NT2/D1 (cell line): ENCODE data around the gene UBE3C.

Source experiments
- SUZ12 ChIP-seq: IDR thresholded peaks from 2 replicates; pipeline ENCODE4 v1.6.1; 2011; ENCODE audit not compliant: insufficient read length, insufficient read depth; ENCODE audit errors: extremely low read depth
- YY1 ChIP-seq: IDR thresholded peaks from 2 replicates; pipeline ENCODE4 v1.6.1; 2011; ENCODE audit not compliant: insufficient read length, insufficient read depth

GRCh38 chr7:157113607-157114006 lies 25.1 kb upstream of the UBE3C start:
- TF ChIP-seq SUZ12: no peak
- no peak for TF ChIP-seq YY1
